DOHH2 (cell line): Measurements from ENCODE around the gene TOR4A.
A peak's percentile ranks its signal among the peaks of the same experiment; 100 is the strongest.

Experiments
- H3F3A ChIP-seq: fragments of 200-600 bp; sonication (generic), shearing (Covaris generic); 2 replicates; pipeline ENCODE4 v1.6.0; 2016; ENCODE audit warnings: antibody characterized with exemption, mild to moderate bottlenecking; ENCODE audit not compliant: control insufficient read depth, insufficient read depth
- H3K27ac ChIP-seq: fragments of 200-600 bp; sonication (generic); 2 replicates; pipeline ENCODE4 v1.5.1; 2014; ENCODE audit warnings: low read depth, mild to moderate bottlenecking, low read length, moderate library complexity
- H3K27me3 ChIP-seq: fragments of 200-600 bp; sonication (generic); 2 replicates; pipeline ENCODE4 v1.6.1; 2014; ENCODE audit warnings: mild to moderate bottlenecking, low read length, mixed read lengths; ENCODE audit not compliant: control insufficient read depth
- H3K36me3 ChIP-seq: fragments of 200-600 bp; sonication (generic); 2 replicates; pipeline ENCODE4 v1.6.1; 2014; ENCODE audit warnings: mild to moderate bottlenecking, low read length, moderate library complexity, mixed read lengths; ENCODE audit not compliant: control insufficient read depth
- H3K4me1 ChIP-seq: fragments of 200-600 bp; sonication (generic); 2 replicates; pipeline ENCODE4 v1.6.1; 2014; ENCODE audit warnings: mild to moderate bottlenecking, low read length, mixed read lengths; ENCODE audit not compliant: control insufficient read depth
- H3K4me2 ChIP-seq: fragments of 200-600 bp; sonication (generic); 2 replicates; pipeline ENCODE4 v1.6.0; 2014; ENCODE audit warnings: mild to moderate bottlenecking, low read length, moderate library complexity
- H3K4me3 ChIP-seq: fragments of 200-600 bp; sonication (generic); 2 replicates; pipeline ENCODE4 v1.5.1; 2014; ENCODE audit warnings: mild to moderate bottlenecking, low read length, mixed read lengths
- H3K79me2 ChIP-seq: fragments of 200-600 bp; sonication (generic); 2 replicates; pipeline ENCODE4 v1.6.1; 2014; ENCODE audit warnings: mild to moderate bottlenecking, low read length, mixed read lengths; ENCODE audit not compliant: control insufficient read depth
- H3K9me2 ChIP-seq: fragments of 200-600 bp; sonication (generic); replicated peaks from 2 replicates; pipeline ENCODE4 v1.6.1; 2014; ENCODE audit warnings: mild to moderate bottlenecking, low read length, mixed read lengths; ENCODE audit not compliant: control insufficient read depth
- H3K9me3 ChIP-seq: fragments of 200-600 bp; sonication (generic); 2 replicates; pipeline ENCODE4 v1.6.1; 2014; ENCODE audit warnings: antibody characterized with exemption, low read length, mixed read lengths; ENCODE audit not compliant: control insufficient read depth, insufficient read depth
- H4K20me1 ChIP-seq: fragments of 200-600 bp; sonication (generic); 2 replicates; pipeline ENCODE4 v1.6.0; 2014; ENCODE audit warnings: low read depth, mild to moderate bottlenecking, antibody characterized with exemption, low read length, moderate library complexity; ENCODE audit not compliant: control insufficient read depth, insufficient read depth
- CTCF ChIP-seq: fragments of 200-600 bp; sonication (generic); IDR thresholded peaks from one replicate; pipeline ENCODE4 v1.5.1; 2014; ENCODE audit warnings: antibody characterized with exemption, mild to moderate bottlenecking, low read depth, low read length; ENCODE audit not compliant: poor library complexity, severe bottlenecking
- EZH2phosphoT487 ChIP-seq: fragments of 200-600 bp; sonication (generic); IDR thresholded peaks from 2 replicates; pipeline ENCODE4 v1.6.1; 2017; ENCODE audit warnings: borderline replicate concordance, mild to moderate bottlenecking, antibody characterized with exemption, low read length, moderate library complexity, mixed read lengths

TOR4A gene

GRCh38 chr9:137306066-137306849 is 28.7 kb downstream of the TOR4A start:
- H3K4me1 ChIP-seq: peaks cover 45% of the 10 kb centered on the region

GRCh38 chr9:137306850-137307254 is 29.3 kb downstream of the TOR4A start:
- peaks cover 41% of the 10 kb centered on the region for H3K4me1 ChIP-seq
- H3K27ac ChIP-seq: no peak overlapping the region
- no peak for TF ChIP-seq CTCF
- no peak for TF ChIP-seq EZH2phosphoT487

More at GRCh38 chr9:137306066-137306849, 28.7 kb downstream of the TOR4A start:
- TF ChIP-seq CTCF (no peak), EZH2phosphoT487 (no peak)
- no peaks in the 10 kb centered on the region for H4K20me1 ChIP-seq
- no peak overlapping the region for H3K27ac ChIP-seq
- peaks cover 4% of the 10 kb centered on the region for H3K79me2 ChIP-seq
- peaks cover 23% of the 10 kb centered on the region for H3K27me3 ChIP-seq
- H3F3A ChIP-seq: peaks cover 3% of the 10 kb centered on the region; the same call in 1 of the 2 replicates
- peak overlapping the region; percentile 39 for H3K4me2 ChIP-seq
- H3K9me2 ChIP-seq: no peaks in the 10 kb centered on the region
- no peaks in the 10 kb centered on the region for H3K36me3 ChIP-seq
- H3K4me3 ChIP-seq: peak overlapping the region; percentile 11
- H3K9me3 ChIP-seq: no peaks in the 10 kb centered on the region

DNA sequence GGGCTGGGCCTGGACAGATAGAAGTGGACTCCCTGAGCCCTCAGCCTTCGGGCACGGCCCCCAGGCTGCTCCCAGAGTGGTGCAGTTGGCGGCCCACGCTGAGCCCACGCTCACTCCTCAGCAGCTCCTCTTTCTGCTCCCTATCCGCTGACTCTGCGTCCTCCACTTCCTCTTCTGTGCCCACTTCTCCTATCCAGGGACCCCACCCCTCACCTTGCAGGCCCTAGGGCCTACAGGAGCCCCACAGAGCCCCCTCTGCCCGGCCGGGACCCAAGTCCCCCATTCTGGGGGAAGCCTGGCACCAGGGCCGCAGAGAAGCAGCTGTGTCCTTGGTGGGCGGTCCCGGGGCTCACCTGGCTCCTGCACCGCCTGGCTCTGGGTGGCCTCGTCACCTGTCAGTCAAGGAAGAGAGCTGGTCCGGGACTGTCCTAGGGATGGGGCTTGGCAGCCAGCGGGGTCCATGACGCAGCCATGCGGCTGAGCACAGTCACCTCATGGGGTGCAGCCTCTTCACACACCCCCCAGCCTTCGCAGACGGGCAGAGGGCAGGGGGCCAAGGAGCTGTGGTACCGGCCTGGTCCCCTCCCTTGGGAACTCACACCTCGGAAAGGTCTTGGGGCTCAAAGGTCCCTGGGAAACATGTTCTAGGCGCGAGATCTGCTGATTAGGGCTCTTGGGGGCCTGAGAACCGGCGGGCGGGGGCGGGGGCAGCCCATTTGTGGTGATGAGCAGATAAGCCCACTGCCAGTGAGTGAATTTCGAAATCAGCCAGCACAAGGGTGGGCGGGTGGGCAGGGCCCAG is 29.9 kb downstream of the TOR4A start:
- Histone ChIP-seq H3K27ac (no peak overlapping the region), H3K4me2 (no peak overlapping the region)
- TF ChIP-seq EZH2phosphoT487 (no peak), CTCF (no peak)

More at GRCh38 chr9:137306850-137307254, 29.3 kb downstream of the TOR4A start:
- H3K4me3 ChIP-seq: no peak overlapping the region
- no peaks in the 10 kb centered on the region for H3K9me3 ChIP-seq
- no peaks in the 10 kb centered on the region for H3K9me2 ChIP-seq
- H3F3A ChIP-seq: peaks cover 3% of the 10 kb centered on the region; the same call in 1 of the 2 replicates
- peak overlapping the region; percentile 39; the same call in 1 of the 2 replicates for H3K4me2 ChIP-seq
- no peaks in the 10 kb centered on the region for H3K36me3 ChIP-seq
- no peaks in the 10 kb centered on the region for H3K79me2 ChIP-seq
- H4K20me1 ChIP-seq: no peaks in the 10 kb centered on the region
- H3K27me3 ChIP-seq: peaks cover 20% of the 10 kb centered on the region

More for the DNA sequence above, 29.9 kb downstream of the TOR4A start:
- no peaks in the 10 kb centered on the region for H4K20me1 ChIP-seq
- peaks cover 3% of the 10 kb centered on the region; the same call in 1 of the 2 replicates for H3F3A ChIP-seq
- peaks cover 40% of the 10 kb centered on the region for H3K4me1 ChIP-seq
- no peaks in the 10 kb centered on the region for H3K79me2 ChIP-seq
- no peaks in the 10 kb centered on the region for H3K9me2 ChIP-seq
- H3K9me3 ChIP-seq: no peaks in the 10 kb centered on the region
- H3K36me3 ChIP-seq: no peaks in the 10 kb centered on the region
- peaks cover 20% of the 10 kb centered on the region for H3K27me3 ChIP-seq
- no peak overlapping the region for H3K4me3 ChIP-seq
